Measurements from ENCODE around the gene RASA3. TPM values are rescaled to one million over a fixed set of nuclear protein-coding genes. Genes with fewer than 3 reads are reported as not detected.
A peak's percentile ranks its signal among the peaks of the same experiment; 100 is the strongest.

The RASA3 gene
- total and polyA plus RNA-seq, 9 of the 15 experiments (the other 6 are each of a cell fraction or from before 2014, with no cell fraction given), result 0.72 to 25.3 (median 14.4) TPM

- no peak for TF ChIP-seq CEBPG (CRISPR knock-in tag; IDR thresholded peaks at IDR 0.05)
- peak in 1 of 2 experiments; percentile 34; a peak in 2 of 4 replicates for TF ChIP-seq CEBPG (tag; conservative IDR thresholded peaks at IDR 0.05 in 1 of 2, IDR thresholded peaks at IDR 0.05 in 1 of 2)
- no peak for TF ChIP-seq ZBTB7A (IDR thresholded peaks at IDR 0.05; ENCODE audit: borderline replicate concordance, control insufficient read depth, low read depth, low read length)
- no peak for TF ChIP-seq MEIS2 (IDR thresholded peaks at IDR 0.05; ENCODE audit: partially characterized antibody)
- no peak for TF ChIP-seq FOS (IDR thresholded peaks at IDR 0.05; ENCODE audit: extremely low read depth, insufficient read length)
- no peak for TF ChIP-seq NFE2 (IDR thresholded peaks at IDR 0.05; ENCODE audit: low read depth)
- TF ChIP-seq GTF2A2 (tag; IDR thresholded peaks at IDR 0.05), result no peak
- TF ChIP-seq SFPQ (IDR thresholded peaks at IDR 0.05; ENCODE audit: low read depth, low read length), result no peak
- TF ChIP-seq PCBP2 (IDR thresholded peaks at IDR 0.05; ENCODE audit: low read depth, low read length, poor library complexity, severe bottlenecking), result no peak
- no peak for TF ChIP-seq RBM34 (IDR thresholded peaks at IDR 0.05; ENCODE audit: borderline replicate concordance, insufficient read depth, low read length)
- TF ChIP-seq ZNF512 (tag; IDR thresholded peaks at IDR 0.05), result no peak
- TF ChIP-seq ZFX (CRISPR knock-in tag; IDR thresholded peaks at IDR 0.05), result peak; percentile 46; the same call in 1 of the 2 replicates
Observed at GRCh38 chr13:114063545-114064449, 68.6 kb downstream of the RASA3 start (continued).

All from K562 (cell line).